Prostate gland (tissue), 2 donors: ENCODE results near the gene GLRA3.

Source experiments
- POLR2A ChIP-seq: fragments of 450-650 bp; IDR thresholded peaks from one replicate; pipeline ENCODE4 v1.6.1; 2016; ENCODE audit warnings: antibody characterized with exemption, mild to moderate bottlenecking
- POLR2AphosphoS5 ChIP-seq: sonication (generic); formaldehyde crosslinking; IDR thresholded peaks from one replicate; pipeline ENCODE4 v1.6.1; 2017; ENCODE audit warnings: antibody characterized with exemption
- TF ChIP-seq, protein P1 (sequence below), 4 experiments: fragments of 200-600 bp in 2 of 4; fragments of 450-650 bp in 2 of 4; sonication (generic) in 2 of 4; IDR thresholded peaks; 1 replicate in 3 of 4; 2 replicates in 1 of 4; pipeline ENCODE4 v1.5.1; 2016 to 2019; ENCODE audit warnings: antibody characterized with exemption in 4 of 4, mild to moderate bottlenecking in 2 of 4, moderate library complexity in 2 of 4

DNA sequence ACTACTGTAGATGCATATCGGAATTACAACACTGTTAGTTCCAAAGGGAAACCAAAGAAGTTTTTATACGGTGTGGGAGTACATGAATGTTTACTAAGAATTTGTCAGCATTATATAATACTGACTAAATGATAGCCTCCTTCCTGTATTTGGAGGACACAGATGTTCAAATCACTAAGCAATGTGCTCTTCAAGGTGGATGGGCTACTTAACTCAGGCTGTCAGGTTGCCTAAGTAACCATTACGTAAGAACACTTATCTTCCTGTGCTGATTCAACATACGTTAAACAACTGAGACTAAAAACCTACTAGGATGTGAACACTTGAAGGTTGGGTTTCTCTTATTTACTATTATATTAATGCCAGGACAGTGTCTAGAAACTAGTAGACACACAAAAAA lies 224.8 kb downstream of the GLRA3 start:
- TF ChIP-seq, protein P1, sequence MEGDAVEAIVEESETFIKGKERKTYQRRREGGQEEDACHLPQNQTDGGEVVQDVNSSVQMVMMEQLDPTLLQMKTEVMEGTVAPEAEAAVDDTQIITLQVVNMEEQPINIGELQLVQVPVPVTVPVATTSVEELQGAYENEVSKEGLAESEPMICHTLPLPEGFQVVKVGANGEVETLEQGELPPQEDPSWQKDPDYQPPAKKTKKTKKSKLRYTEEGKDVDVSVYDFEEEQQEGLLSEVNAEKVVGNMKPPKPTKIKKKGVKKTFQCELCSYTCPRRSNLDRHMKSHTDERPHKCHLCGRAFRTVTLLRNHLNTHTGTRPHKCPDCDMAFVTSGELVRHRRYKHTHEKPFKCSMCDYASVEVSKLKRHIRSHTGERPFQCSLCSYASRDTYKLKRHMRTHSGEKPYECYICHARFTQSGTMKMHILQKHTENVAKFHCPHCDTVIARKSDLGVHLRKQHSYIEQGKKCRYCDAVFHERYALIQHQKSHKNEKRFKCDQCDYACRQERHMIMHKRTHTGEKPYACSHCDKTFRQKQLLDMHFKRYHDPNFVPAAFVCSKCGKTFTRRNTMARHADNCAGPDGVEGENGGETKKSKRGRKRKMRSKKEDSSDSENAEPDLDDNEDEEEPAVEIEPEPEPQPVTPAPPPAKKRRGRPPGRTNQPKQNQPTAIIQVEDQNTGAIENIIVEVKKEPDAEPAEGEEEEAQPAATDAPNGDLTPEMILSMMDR (IDR thresholded peaks at IDR 0.05): no peak
- TF ChIP-seq POLR2AphosphoS5 (peak; percentile 15), POLR2A (no peak)
